ENCODE results near the gene IGF1. TPM values are rescaled to one million over a fixed set of nuclear protein-coding genes. Genes with fewer than 3 reads are reported as not detected.
A peak's percentile ranks its signal among the peaks of the same experiment; 100 is the strongest.

IGF1 gene
- total RNA-seq, 2 experiments from 2014 or later = 0.90 to 1.2 TPM

DNA sequence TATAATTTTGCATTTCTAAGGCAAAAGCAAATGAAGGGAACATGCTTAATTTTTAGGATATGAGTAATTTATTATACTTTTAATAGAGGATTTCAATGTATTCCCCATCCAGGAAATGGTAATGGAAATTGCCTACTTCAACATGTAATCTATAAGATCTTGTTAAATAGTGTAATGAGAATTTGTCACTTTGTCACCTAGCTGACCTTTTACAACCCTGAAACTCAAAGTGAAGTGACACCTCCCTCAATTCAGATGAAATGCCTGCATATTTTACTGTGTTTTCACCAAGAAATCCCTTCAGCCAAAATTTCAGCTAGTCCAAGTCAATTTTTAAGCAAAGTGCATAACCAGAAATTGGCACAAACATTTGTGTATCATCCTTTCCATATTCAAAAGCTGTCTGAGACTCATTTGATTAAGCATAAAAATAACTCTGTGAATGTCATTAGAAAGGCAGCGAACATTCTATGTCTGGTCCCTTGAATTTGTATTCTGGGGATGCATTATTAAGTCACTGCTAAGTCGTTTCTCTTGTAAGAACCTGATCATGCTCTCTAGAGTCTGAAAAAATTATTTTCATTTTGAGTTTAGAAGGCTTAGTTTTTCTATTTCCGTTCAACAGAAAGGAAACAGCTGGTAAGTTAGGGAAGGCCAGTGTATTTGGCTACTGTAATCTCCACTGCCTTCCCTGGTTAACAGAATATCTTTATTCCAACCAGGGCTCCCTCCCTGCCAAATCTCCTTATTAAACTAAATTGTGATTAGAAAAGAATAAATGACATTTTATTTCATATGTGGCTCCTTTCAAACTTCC lies 100.8 kb downstream of the IGF1 start:
- ChIA-PET CTCF (no interaction called here), POLR2A (no interaction called here)
- intact Hi-C loops (cut with micrococcal nuclease) = loop anchor here (10.0 kb wide), 1 partner anchor 105 kb away; the partner anchor contains the start of gene IGF1
- H3K4me3 Mint-ChIP-seq = no peak overlapping the region
- ATAC-seq (peak; percentile 47), DNase-seq (no peak)
- H3K4me1 Mint-ChIP-seq (ENCODE audit: low read depth) = peaks cover 4% of the 10 kb centered on the region
- no peak overlapping the region for H3K27ac Mint-ChIP-seq
- H3K36me3 Mint-ChIP-seq (ENCODE audit: low read depth) = no peaks in the 10 kb centered on the region
- peaks cover 8% of the 10 kb centered on the region for H3K27me3 Mint-ChIP-seq
- H3K9me3 Mint-ChIP-seq = peaks cover 3% of the 10 kb centered on the region
- TF ChIP-seq, protein P1, sequence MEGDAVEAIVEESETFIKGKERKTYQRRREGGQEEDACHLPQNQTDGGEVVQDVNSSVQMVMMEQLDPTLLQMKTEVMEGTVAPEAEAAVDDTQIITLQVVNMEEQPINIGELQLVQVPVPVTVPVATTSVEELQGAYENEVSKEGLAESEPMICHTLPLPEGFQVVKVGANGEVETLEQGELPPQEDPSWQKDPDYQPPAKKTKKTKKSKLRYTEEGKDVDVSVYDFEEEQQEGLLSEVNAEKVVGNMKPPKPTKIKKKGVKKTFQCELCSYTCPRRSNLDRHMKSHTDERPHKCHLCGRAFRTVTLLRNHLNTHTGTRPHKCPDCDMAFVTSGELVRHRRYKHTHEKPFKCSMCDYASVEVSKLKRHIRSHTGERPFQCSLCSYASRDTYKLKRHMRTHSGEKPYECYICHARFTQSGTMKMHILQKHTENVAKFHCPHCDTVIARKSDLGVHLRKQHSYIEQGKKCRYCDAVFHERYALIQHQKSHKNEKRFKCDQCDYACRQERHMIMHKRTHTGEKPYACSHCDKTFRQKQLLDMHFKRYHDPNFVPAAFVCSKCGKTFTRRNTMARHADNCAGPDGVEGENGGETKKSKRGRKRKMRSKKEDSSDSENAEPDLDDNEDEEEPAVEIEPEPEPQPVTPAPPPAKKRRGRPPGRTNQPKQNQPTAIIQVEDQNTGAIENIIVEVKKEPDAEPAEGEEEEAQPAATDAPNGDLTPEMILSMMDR (IDR thresholded peaks at IDR 0.05) = no peak

DNA sequence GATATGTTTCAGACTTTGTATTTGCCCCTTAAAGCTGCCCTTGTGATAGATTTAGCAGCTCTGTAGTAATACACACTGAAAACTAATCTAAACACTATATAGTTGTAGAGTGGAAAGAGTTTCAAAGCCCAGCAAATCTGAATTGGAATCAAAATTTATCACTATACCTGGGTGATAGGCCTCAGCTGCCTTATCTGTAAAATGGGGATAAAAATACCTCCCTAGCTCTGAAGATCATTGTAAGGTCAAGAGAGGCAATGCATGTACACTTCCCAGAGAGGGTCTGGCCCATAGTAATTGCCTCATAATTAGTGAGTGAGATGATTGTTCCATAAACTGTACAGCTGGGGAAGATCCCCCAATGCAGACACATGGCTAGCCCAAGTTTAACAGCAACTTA lies 103.6 kb downstream of the IGF1 start:
- H3K27ac Mint-ChIP-seq = no peak overlapping the region
- CTCF ChIA-PET = interaction anchor here (0.9 to 1.1 kb wide), 3 partner anchors 9 to 76 kb away, joined by 3 to 4 read pairs (median 4); no protein-coding TSS in a partner anchor
- POLR2A ChIA-PET = no interaction called here
- intact Hi-C loops (cut with micrococcal nuclease) = loop anchor here (10.0 kb wide), 1 partner anchor 108 kb away; the partner anchor contains the start of gene IGF1
- peaks cover 4% of the 10 kb centered on the region for H3K4me1 Mint-ChIP-seq (ENCODE audit: low read depth)
- no peaks in the 10 kb centered on the region for H3K36me3 Mint-ChIP-seq (ENCODE audit: low read depth)
- DNase-seq = no peak
- TF ChIP-seq, protein P1 (IDR thresholded peaks at IDR 0.05) = no peak
- no peak overlapping the region for H3K4me3 Mint-ChIP-seq
- H3K27me3 Mint-ChIP-seq = peaks cover 2% of the 10 kb centered on the region
- ATAC-seq = no peak
- no peaks in the 10 kb centered on the region for H3K9me3 Mint-ChIP-seq

DNA sequence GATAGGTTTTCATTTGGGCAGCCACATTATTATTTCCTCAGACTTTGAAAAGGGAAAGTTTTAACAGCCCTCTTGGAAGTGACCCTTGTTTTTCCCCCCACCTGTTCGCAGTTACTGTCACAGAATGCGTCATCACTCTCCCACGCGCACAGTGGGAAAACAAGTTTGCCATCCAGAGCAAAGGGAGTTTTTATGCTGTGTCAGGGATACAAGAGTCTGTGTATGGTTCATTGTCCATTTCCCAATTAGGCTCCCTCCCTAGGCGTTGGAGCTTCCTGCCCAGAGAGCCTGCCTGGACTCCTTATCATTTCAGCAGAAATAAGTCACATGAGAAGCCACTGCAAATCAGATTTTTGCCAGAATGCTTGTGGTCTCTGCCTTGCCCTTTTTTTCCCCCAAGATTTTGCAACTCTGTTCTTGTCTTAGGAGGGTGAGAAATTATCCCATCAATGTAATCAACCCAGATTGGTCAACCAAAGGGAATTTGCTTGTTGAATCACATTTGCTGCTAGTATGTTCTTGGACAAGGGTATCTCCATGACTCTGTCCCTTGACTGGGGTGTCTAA lies 104.1 kb downstream of the IGF1 start:
- ATAC-seq (no peak), DNase-seq (peak; percentile 15)
- Mint-ChIP-seq H3K27me3 (peaks cover 2% of the 10 kb centered on the region), H3K4me3 (no peak overlapping the region), H3K4me1 (ENCODE audit: low read depth) (peaks cover 8% of the 10 kb centered on the region), H3K27ac (no peak overlapping the region), H3K9me3 (no peaks in the 10 kb centered on the region), H3K36me3 (ENCODE audit: low read depth) (no peaks in the 10 kb centered on the region)
- intact Hi-C loops (cut with micrococcal nuclease) = loop anchor here (10.0 kb wide), 1 partner anchor 109 kb away; the partner anchor contains the start of gene IGF1
- TF ChIP-seq, protein P1 (IDR thresholded peaks at IDR 0.05) = no peak
- ChIA-PET POLR2A (no interaction called here), CTCF (interaction anchor here (1.1 kb wide), 1 partner anchor 76 kb away, joined by 4 read pairs; no protein-coding TSS in a partner anchor)

DNA sequence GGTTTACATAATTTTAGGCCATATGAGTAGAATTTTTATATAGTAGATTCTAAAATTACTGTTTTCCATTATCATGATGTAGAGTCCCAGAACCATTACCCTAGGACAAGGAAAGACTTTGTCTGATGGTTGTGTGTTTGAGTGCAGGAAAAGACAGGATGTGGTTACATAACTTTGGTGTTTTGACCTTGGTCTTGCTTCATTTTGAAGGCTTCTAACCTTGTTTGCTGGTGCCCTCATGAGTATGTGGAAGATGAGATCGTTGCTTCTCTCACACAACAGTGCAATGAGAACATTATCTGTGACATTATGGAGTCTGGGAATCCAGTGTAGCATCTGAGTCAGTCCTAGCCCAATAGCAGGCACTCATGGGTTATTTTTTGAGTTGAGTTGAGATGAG lies 106.2 kb downstream of the IGF1 start:
- TF ChIP-seq, protein P1 (IDR thresholded peaks at IDR 0.05) = no peak
- H3K27ac Mint-ChIP-seq = no peak overlapping the region
- ATAC-seq (no peak), DNase-seq (no peak)
- no peak overlapping the region for H3K4me3 Mint-ChIP-seq
- ChIA-PET POLR2A (no interaction called here), CTCF (no interaction called here)
- peaks cover 5% of the 10 kb centered on the region for H3K4me1 Mint-ChIP-seq (ENCODE audit: low read depth)
- H3K9me3 Mint-ChIP-seq = no peaks in the 10 kb centered on the region
- intact Hi-C loops (cut with micrococcal nuclease) = loop anchor here (10.0 kb wide), 1 partner anchor 111 kb away; the partner anchor contains the start of gene IGF1
- H3K27me3 Mint-ChIP-seq = no peaks in the 10 kb centered on the region
- H3K36me3 Mint-ChIP-seq (ENCODE audit: low read depth) = no peaks in the 10 kb centered on the region

DNA sequence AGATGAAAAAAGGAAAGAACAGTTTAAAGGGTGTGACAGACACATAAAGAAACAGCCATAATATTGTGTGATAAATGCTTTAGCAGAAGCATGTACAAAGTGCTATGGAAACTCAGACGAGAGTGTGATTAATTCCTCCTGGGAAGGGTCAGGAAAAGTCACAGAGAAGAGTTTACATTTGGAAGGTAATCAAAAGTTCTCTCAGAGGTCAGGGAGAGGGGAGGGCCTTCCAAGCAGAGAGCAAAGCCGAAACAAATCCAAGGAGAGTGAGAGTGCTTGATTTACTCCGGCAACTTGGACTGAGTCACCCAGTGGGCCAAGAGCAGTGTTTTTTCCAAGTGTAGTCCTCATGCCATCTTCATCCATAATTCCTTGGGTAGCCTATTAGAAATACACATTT lies 108.3 kb downstream of the IGF1 start:
- ATAC-seq (no peak), DNase-seq (no peak)
- no peak overlapping the region for H3K4me3 Mint-ChIP-seq
- TF ChIP-seq, protein P1 (IDR thresholded peaks at IDR 0.05) = no peak
- ChIA-PET POLR2A (no interaction called here), CTCF (no interaction called here)
- peaks cover 5% of the 10 kb centered on the region for H3K4me1 Mint-ChIP-seq (ENCODE audit: low read depth)
- peaks cover 3% of the 10 kb centered on the region for H3K27me3 Mint-ChIP-seq
- intact Hi-C loops (cut with micrococcal nuclease) = loop anchor here (10.0 kb wide), 1 partner anchor 113 kb away; the partner anchor contains the start of gene IGF1
- peaks cover 12% of the 10 kb centered on the region for H3K9me3 Mint-ChIP-seq
- H3K36me3 Mint-ChIP-seq (ENCODE audit: low read depth) = no peaks in the 10 kb centered on the region
- H3K27ac Mint-ChIP-seq = no peak overlapping the region

Measured in activated CD8-positive, alpha-beta T cell treated with anti-CD3 and anti-CD28 coated beads for 36 hours (primary cell).